Measurements from ENCODE around the gene NFKBIZ. TPM values are rescaled to one million over a fixed set of nuclear protein-coding genes. Genes with fewer than 3 reads are reported as not detected.
A peak's percentile ranks its signal among the peaks of the same experiment; 100 is the strongest.

Gene NFKBIZ
- total RNA-seq, 1 donor from 2014 or later = 54.1 TPM

GRCh38 chr3:101851850-101852714 is 2.8 kb downstream of the NFKBIZ start:
- no peak for DNase-seq (ENCODE audit: extremely low spot score, unreplicated experiment)
- H3K27ac Mint-ChIP-seq = peak overlapping the region; percentile 96
- H3K9me3 Mint-ChIP-seq = no peaks in the 10 kb centered on the region
- no peak for TF ChIP-seq CTCF (conservative IDR thresholded peaks at IDR 0.05)
- H3K27me3 Mint-ChIP-seq = no peaks in the 10 kb centered on the region
- H3K4me1 Mint-ChIP-seq (ENCODE audit: unreplicated experiment) = peaks cover 29% of the 10 kb centered on the region
- peak overlapping the region; percentile 95 for H3K4me3 Mint-ChIP-seq
- peaks cover 59% of the 10 kb centered on the region for H3K36me3 Mint-ChIP-seq

DNA sequence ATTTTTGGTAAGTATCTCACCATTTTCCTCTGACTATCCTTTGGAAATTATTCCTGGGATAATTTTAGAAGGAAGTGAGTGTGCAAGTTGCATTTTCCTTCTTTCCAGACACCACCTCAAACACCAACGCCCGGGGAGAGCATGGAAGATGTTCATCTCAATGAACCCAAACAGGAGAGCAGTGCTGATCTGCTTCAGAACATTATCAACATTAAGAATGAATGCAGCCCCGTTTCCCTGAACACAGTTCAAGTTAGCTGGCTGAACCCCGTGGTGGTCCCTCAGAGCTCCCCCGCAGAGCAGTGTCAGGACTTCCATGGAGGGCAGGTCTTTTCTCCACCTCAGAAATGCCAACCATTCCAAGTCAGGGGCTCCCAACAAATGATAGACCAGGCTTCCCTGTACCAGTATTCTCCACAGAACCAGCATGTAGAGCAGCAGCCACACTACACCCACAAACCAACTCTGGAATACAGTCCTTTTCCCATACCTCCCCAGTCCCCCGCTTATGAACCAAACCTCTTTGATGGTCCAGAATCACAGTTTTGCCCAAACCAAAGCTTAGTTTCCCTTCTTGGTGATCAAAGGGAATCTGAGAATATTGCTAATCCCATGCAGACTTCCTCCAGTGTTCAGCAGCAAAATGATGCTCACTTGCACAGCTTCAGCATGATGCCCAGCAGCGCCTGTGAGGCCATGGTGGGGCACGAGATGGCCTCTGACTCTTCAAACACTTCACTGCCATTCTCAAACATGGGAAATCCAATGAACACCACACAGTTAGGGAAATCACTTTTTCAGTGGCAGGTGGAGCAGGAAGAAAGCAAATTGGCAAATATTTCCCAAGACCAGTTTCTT is 3.9 kb downstream of the NFKBIZ start:
- TF ChIP-seq CTCF (conservative IDR thresholded peaks at IDR 0.05) = no peak
- Mint-ChIP-seq H3K4me3 (peak overlapping the region; percentile 95), H3K9me3 (no peaks in the 10 kb centered on the region), H3K4me1 (ENCODE audit: unreplicated experiment) (peaks cover 27% of the 10 kb centered on the region), H3K27me3 (no peaks in the 10 kb centered on the region), H3K27ac (peak overlapping the region; percentile 96), H3K36me3 (peaks cover 70% of the 10 kb centered on the region)
- DNase-seq (ENCODE audit: extremely low spot score, unreplicated experiment) = no peak

DNA sequence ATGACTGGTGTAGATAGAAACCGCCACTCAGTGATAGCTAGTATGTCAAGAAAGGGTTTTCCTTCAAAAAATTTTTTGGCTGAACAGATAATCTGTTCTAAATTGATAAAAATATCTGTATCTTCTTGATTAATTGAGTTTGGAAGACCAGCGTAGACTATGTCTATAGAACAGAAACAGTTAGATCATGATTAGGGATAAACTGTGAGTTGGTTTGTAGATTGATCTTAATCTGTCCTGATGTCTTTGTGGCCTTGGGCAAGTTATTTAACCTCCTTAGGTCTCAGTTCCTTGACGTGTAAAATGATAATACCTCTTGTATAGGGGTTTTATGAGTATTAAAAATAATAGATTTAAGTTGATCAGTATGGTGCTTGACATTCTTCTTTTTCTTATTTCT is 4.7 kb downstream of the NFKBIZ start:
- no peak for TF ChIP-seq CTCF (conservative IDR thresholded peaks at IDR 0.05)
- Mint-ChIP-seq H3K27me3 (no peaks in the 10 kb centered on the region), H3K9me3 (no peaks in the 10 kb centered on the region), H3K27ac (peak overlapping the region; percentile 86), H3K36me3 (peaks cover 78% of the 10 kb centered on the region), H3K4me1 (ENCODE audit: unreplicated experiment) (peaks cover 21% of the 10 kb centered on the region), H3K4me3 (peak overlapping the region; percentile 95)
- no peak for DNase-seq (ENCODE audit: extremely low spot score, unreplicated experiment)

DNA sequence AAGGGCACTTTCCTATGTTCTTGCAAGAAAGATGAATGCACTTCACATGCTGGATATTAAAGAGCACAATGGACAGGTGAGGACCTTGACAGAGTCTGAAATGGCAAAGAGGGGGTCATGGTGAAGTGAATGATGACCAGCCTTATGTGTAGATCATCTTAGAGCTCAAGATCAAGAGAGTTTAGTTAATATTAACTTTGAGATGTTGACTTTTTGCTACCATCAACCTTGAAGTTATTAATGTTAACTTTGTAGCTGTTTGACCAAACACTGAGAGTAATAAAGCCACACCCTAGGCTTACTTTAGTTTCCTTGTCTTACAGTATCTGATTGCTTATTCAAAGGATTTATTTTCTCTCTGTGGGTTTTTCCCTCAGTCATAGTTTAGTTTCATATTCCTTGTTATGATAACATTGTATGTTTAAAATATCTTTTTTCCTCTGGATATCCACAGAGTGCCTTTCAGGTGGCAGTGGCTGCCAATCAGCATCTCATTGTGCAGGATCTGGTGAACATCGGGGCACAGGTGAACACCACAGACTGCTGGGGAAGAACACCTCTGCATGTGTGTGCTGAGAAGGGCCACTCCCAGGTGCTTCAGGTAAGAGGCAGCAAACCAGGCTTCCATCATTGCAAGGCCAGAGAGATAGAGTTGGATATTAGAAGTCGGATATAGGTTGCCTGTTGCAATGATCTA is 5.4 kb downstream of the NFKBIZ start:
- DNase-seq (ENCODE audit: extremely low spot score, unreplicated experiment) = no peak
- Mint-ChIP-seq H3K4me1 (ENCODE audit: unreplicated experiment) (peaks cover 21% of the 10 kb centered on the region), H3K36me3 (peaks cover 85% of the 10 kb centered on the region), H3K9me3 (no peaks in the 10 kb centered on the region), H3K4me3 (peak overlapping the region; percentile 78), H3K27me3 (no peaks in the 10 kb centered on the region), H3K27ac (peak overlapping the region; percentile 86)
- TF ChIP-seq CTCF (conservative IDR thresholded peaks at IDR 0.05) = no peak

DNA sequence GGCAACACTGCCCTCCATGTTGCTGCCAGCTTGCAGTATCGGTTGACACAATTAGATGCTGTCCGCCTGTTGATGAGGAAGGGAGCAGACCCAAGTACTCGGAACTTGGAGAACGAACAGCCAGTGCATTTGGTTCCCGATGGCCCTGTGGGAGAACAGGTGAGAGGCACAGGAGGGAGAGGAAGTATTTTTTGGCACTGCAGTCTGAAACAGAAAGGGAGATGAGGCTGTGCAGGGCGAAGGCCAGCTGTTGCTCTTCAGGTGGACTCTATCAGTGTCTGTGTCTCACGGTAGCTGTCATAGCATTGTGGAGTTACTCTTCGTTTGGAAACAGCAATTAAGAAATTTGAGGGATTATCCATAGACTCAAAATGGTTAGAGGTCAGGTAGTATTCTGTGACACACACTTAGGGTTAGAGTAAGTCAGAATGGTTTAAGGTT is 8.0 kb downstream of the NFKBIZ start:
- DNase-seq (ENCODE audit: extremely low spot score, unreplicated experiment) = no peak
- Mint-ChIP-seq H3K4me1 (ENCODE audit: unreplicated experiment) (peaks cover 6% of the 10 kb centered on the region), H3K36me3 (peaks cover 79% of the 10 kb centered on the region), H3K9me3 (no peaks in the 10 kb centered on the region), H3K4me3 (peak overlapping the region; percentile 6), H3K27me3 (no peaks in the 10 kb centered on the region), H3K27ac (peak overlapping the region; percentile 27)
- no peak for TF ChIP-seq CTCF (conservative IDR thresholded peaks at IDR 0.05)
